GM12878 (cell line): Measurements from ENCODE around the gene GPR176. TPM values are rescaled to one million over a fixed set of nuclear protein-coding genes. Genes with fewer than 3 reads are reported as not detected.

Source experiments
- ATAC-seq: fragments of 200-7000 bp; cut with Tn5 transposase; 3 replicates; pipeline ENCODE4 v1.9.1; 2020; ENCODE audit warnings: mild to moderate bottlenecking, moderate library complexity
- BruUV-seq: library from RNA; stranded (reverse); fragments of 400-500 nt; replicated peaks from 2 replicates; lab custom pipeline; 2021; lab: Mats Ljungman, UMichigan
- CTCF ChIA-PET: fragments of 300-600 bp; sonication (Branson Sonifier 250); formaldehyde crosslinking; extraction: SDS; loops from one replicate; lab custom pipeline; 2021; ENCODE audit warnings: inconsistent platforms; lab: Yijun Ruan, JAX
- POLR2A ChIA-PET: fragments of 350-600 bp; formaldehyde crosslinking; extraction: SDS; loops from one replicate; lab custom pipeline; 2021; ENCODE audit warnings: inconsistent platforms; lab: Charles Lee
- RAD21 ChIA-PET: fragments of 300-600 bp; sonication (Branson Sonifier 250); formaldehyde crosslinking; loops from one replicate; lab custom pipeline; 2023; ENCODE audit warnings: antibody characterized with exemption; ENCODE audit not compliant: unreplicated experiment; lab: Charles Lee
- SMC1A ChIA-PET: fragments of 300-600 bp; sonication (Branson Sonifier 250); formaldehyde crosslinking; loops from one replicate; lab custom pipeline; 2023; ENCODE audit not compliant: unreplicated experiment, uncharacterized antibody; lab: Charles Lee
- DNase-seq: peaks from one replicate; pipeline ENCODE4 v3.0.0-alpha.2; 2011; ENCODE audit warnings: low read depth, low spot score
- FAIRE-seq: peaks from 3 replicates; lab custom pipeline; 2011; peaks lifted over from hg19 to GRCh38; lab: Jason Lieb, UNC
- H2AFZ ChIP-seq: 2 replicates; pipeline ENCODE4 v1.6.0; 2011; ENCODE audit warnings: low read depth, low read length, control low read depth; ENCODE audit not compliant: control insufficient read depth
- H3K27ac ChIP-seq: 2 replicates; pipeline ENCODE4 v1.5.1; 2011; ENCODE audit warnings: control low read depth; ENCODE audit not compliant: control insufficient read depth, insufficient read depth
- H3K27me3 ChIP-seq, 2 experiments: replicated peaks in 1 of 2; 2 replicates each; pipeline versions ENCODE4 v1.6.0 to v1.6.1; 2011; ENCODE audit warnings: low read length in 1 of 2; ENCODE audit not compliant: control insufficient read depth in 2 of 2, insufficient read depth in 2 of 2
- H3K36me3 ChIP-seq, 2 experiments: 2 replicates each; pipeline ENCODE4 v1.5.1; 2011; ENCODE audit warnings: low read length in 1 of 2; ENCODE audit not compliant: control insufficient read depth in 2 of 2, insufficient read depth in 2 of 2
- H3K4me1 ChIP-seq: 2 replicates; pipeline ENCODE4 v1.6.1; 2011; ENCODE audit warnings: mild to moderate bottlenecking, low read length, moderate library complexity, mixed read lengths; ENCODE audit not compliant: control insufficient read depth, insufficient read depth
- H3K4me2 ChIP-seq: 2 replicates; pipeline ENCODE4 v1.6.0; 2011; ENCODE audit warnings: control low read depth; ENCODE audit not compliant: control insufficient read depth, insufficient read depth
- H3K4me3 ChIP-seq: fragments of 200-600 bp; sonication (generic); 2 replicates; pipeline ENCODE4 v1.5.1; 2016
- H3K79me2 ChIP-seq: 2 replicates; pipeline ENCODE4 v1.6.0; 2011; ENCODE audit warnings: low read length; ENCODE audit not compliant: control insufficient read depth, insufficient read depth
- H3K9ac ChIP-seq: 2 replicates; pipeline ENCODE4 v1.8.0; 2011; ENCODE audit warnings: low read length, control low read depth, mixed read lengths; ENCODE audit not compliant: control insufficient read depth, insufficient read depth
- H3K9me3 ChIP-seq: replicated peaks from 3 replicates; pipeline ENCODE4 v1.5.1; 2011; ENCODE audit warnings: mild to moderate bottlenecking, low read length; ENCODE audit not compliant: control insufficient read depth, insufficient read depth
- H4K20me1 ChIP-seq: 2 replicates; pipeline ENCODE4 v1.6.0; 2011; ENCODE audit not compliant: control insufficient read depth, insufficient read depth
- ATF3 ChIP-seq: IDR thresholded peaks from 2 replicates; pipeline ENCODE4 v1.6.1; 2011; ENCODE audit warnings: low read depth, mild to moderate bottlenecking, low read length, moderate library complexity, borderline replicate concordance; ENCODE audit errors: extremely low read depth
- ATF7 ChIP-seq: fragments of 450-650 bp; IDR thresholded peaks from 2 replicates; pipeline ENCODE4 v1.6.1; 2016; ENCODE audit warnings: low read depth, mild to moderate bottlenecking
- CHD2 ChIP-seq: IDR thresholded peaks from 2 replicates; pipeline ENCODE4 v1.6.1; 2011; ENCODE audit warnings: low read depth, low read length, improper control_type of control experiment, borderline replicate concordance
- HDAC2 ChIP-seq: fragments of 200-600 bp; sonication (generic); IDR thresholded peaks from 2 replicates; pipeline ENCODE4 v1.6.1; 2017
- MEF2B ChIP-seq: fragments of 450-650 bp; IDR thresholded peaks from 2 replicates; pipeline ENCODE4 v1.6.1; 2018; ENCODE audit warnings: mild to moderate bottlenecking, moderate library complexity; ENCODE audit not compliant: partially characterized antibody, poor library complexity, severe bottlenecking
- PAX8 ChIP-seq: fragments of 450-650 bp; IDR thresholded peaks from 2 replicates; pipeline ENCODE4 v1.6.1; 2017; ENCODE audit warnings: mild to moderate bottlenecking, moderate library complexity
- RAD21 ChIP-seq: IDR thresholded peaks from 2 replicates; pipeline ENCODE4 v1.6.1; 2011; ENCODE audit warnings: mild to moderate bottlenecking, low read depth, low read length, moderate library complexity; ENCODE audit not compliant: insufficient read depth
- SMC3 ChIP-seq: IDR thresholded peaks from 2 replicates; pipeline ENCODE4 v1.6.1; 2011; ENCODE audit warnings: low read length, improper control_type of control experiment, borderline replicate concordance
- STAT1 ChIP-seq: fragments of 450-650 bp; conservative IDR thresholded peaks from 2 replicates; pipeline ENCODE4 v1.6.1; 2014; ENCODE audit warnings: antibody characterized with exemption, mild to moderate bottlenecking
- SUZ12 ChIP-seq: fragments of 200-600 bp; sonication (generic); IDR thresholded peaks from one replicate; pipeline ENCODE4 v1.6.1; 2018; ENCODE audit warnings: antibody characterized with exemption, mild to moderate bottlenecking; ENCODE audit not compliant: unreplicated experiment
- YBX1 ChIP-seq: fragments of 450-650 bp; IDR thresholded peaks from 2 replicates; pipeline ENCODE4 v1.6.1; 2016; ENCODE audit warnings: antibody characterized with exemption
- WGBS: methylation state at CpG from one replicate; pipeline ENCODE4 v1.1.6; 2016; ENCODE audit warnings: low lambda C conversion rate; ENCODE audit not compliant: insufficient replicate concordance, insufficient coverage; ENCODE audit errors: missing lambda C conversion rate; 5-methylcytosine and 5-hydroxymethylcytosine counted together
- in situ Hi-C: fragments of 300-500 bp; cut with MboI; formaldehyde crosslinking; loops from 9 replicates; pipeline ENCODE4 v1.14.3; 2018; ENCODE audit warnings: mixed read lengths
- intact Hi-C: fragments of 100-400 bp; cut with micrococcal nuclease; formaldehyde crosslinking; loops from one replicate; pipeline ENCODE4 v1.14.2; 2022; ENCODE audit not compliant: unreplicated experiment
- polyA plus RNA-seq, 11 experiments: library from polyadenylated mRNA; depleted of rRNA in 4 of 11; unstranded in 6 of 11; stranded (reverse) in 5 of 11; fragments of >200 nt; fragmentation: Nextera tagmentation in 4 of 11; fragmentation: Illumina TruSeq in 1 of 11; extraction: Ambion mirVana in 4 of 11; extraction: Trizol in 1 of 11; gene quantifications; 1 replicate in 1 of 11; 2 replicates in 10 of 11; pipeline versions ENCODE4 v1.2.1 to v1.2.3, GENCODE V29; 2011 to 2016; ENCODE audit warnings: inconsistent platforms in 2 of 11, missing spikeins in 2 of 11, low read depth in 1 of 11
- total RNA-seq, 4 experiments: library from RNA; depleted of rRNA in 3 of 4; stranded (reverse); fragments of >200 nt in 3 of 4; fragmentation: Illumina TruSeq in 1 of 4; extraction: Trizol in 1 of 4; gene quantifications; 2 replicates each; pipeline versions ENCODE4 v1.2.1 to v1.2.3, GENCODE V29; 2013 to 2021
- TF ChIP-seq, protein P1 (sequence below), 3 experiments: IDR thresholded peaks in 2 of 3; conservative IDR thresholded peaks in 1 of 3; 2 replicates each; pipeline ENCODE4 v1.5.1; 2011; ENCODE audit warnings: low read depth in 3 of 3, low read length in 3 of 3, mild to moderate bottlenecking in 3 of 3, control low read depth in 2 of 3, moderate library complexity in 2 of 3, inconsistent platforms in 1 of 3, mixed read lengths in 1 of 3; ENCODE audit not compliant: control insufficient read depth in 2 of 3, insufficient read depth in 1 of 3; ENCODE audit errors: extremely low read depth in 1 of 3

GPR176 gene
- total and polyA plus RNA-seq, 10 of the 15 experiments (the other 5 are each of a cell fraction or from before 2014, with no cell fraction given) = 0.02 to 0.33 (median 0.16) TPM; not detected in 4

DNA sequence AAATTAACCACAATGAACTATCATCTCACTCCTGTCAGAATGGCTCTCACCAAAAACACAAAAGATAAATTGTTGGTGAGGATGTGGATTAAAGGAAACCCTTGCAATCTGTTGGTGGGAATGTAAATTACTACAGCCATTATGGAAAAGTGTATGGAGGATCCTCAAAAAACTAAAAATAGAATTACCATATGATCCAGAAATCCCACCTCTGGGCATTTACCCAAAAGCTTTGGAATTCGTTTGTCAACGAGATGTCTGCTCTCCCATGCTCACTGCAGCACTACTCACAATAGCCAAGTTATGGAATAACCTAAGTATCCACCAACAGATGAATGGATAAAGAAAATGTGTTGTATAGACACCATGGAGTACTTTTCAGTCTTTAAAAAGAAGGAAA lies 159.1 kb downstream of the GPR176 start (continued):
- TF ChIP-seq PAX8 (no peak), CHD2 (no peak), STAT1 (no peak), ATF3 (no peak), YBX1 (no peak)

GRCh38 chr15:39756806-39757522 lies 163.1 kb downstream of the GPR176 start:
- H4K20me1 ChIP-seq = no peaks in the 10 kb centered on the region
- DNase-seq (no peak), FAIRE-seq (no peak), ATAC-seq (peak; percentile 50; the same call in 1 of the 3 replicates)
- H3K9me3 ChIP-seq = no peaks in the 10 kb centered on the region
- no peak overlapping the region for H3K27ac ChIP-seq
- intact Hi-C loops = loop anchor here (1.0 to 10.0 kb wide), 5 partner anchors 71 to 1052 kb away; no protein-coding TSS in a partner anchor
- ChIA-PET RAD21 (interaction anchor here (0.8 to 4.5 kb wide), 49 partner anchors 9 to 1317 kb away, joined by 3 to 137 read pairs (median 5); partner anchors contain the start of genes FSIP1 and THBS1), CTCF (interaction anchor here (0.5 to 11.4 kb wide), 70 partner anchors 9 to 1055 kb away, joined by 3 to 400 read pairs (median 6); partner anchors contain the start of genes FSIP1 and THBS1), SMC1A (interaction anchor here (0.6 to 8.5 kb wide), 58 partner anchors 9 to 1057 kb away, joined by 3 to 220 read pairs (median 5); partner anchors contain the start of genes FSIP1 and THBS1)
- no peaks in the 10 kb centered on the region for H3K27me3 ChIP-seq
- no peak overlapping the region for H3K9ac ChIP-seq
- 26% methylated on average over 2 of the region's 2 CpGs for WGBS
- in situ Hi-C loops = no loop called here
- H3K4me3 ChIP-seq = no peak overlapping the region
- H3K4me1 ChIP-seq = no peaks in the 10 kb centered on the region
- TF ChIP-seq SMC3 (peak; percentile 82; the same call in 1 of the 2 replicates), RAD21 (peak; percentile 76), STAT1 (no peak), MEF2B (no peak), ATF7 (no peak), SUZ12 (no peak), HDAC2 (no peak)
- TF ChIP-seq, protein P1, sequence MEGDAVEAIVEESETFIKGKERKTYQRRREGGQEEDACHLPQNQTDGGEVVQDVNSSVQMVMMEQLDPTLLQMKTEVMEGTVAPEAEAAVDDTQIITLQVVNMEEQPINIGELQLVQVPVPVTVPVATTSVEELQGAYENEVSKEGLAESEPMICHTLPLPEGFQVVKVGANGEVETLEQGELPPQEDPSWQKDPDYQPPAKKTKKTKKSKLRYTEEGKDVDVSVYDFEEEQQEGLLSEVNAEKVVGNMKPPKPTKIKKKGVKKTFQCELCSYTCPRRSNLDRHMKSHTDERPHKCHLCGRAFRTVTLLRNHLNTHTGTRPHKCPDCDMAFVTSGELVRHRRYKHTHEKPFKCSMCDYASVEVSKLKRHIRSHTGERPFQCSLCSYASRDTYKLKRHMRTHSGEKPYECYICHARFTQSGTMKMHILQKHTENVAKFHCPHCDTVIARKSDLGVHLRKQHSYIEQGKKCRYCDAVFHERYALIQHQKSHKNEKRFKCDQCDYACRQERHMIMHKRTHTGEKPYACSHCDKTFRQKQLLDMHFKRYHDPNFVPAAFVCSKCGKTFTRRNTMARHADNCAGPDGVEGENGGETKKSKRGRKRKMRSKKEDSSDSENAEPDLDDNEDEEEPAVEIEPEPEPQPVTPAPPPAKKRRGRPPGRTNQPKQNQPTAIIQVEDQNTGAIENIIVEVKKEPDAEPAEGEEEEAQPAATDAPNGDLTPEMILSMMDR (IDR thresholded peaks at IDR 0.05 in 2 of 3, conservative IDR thresholded peaks at IDR 0.05 in 1 of 3; ENCODE audit: control insufficient read depth in 2 of 3, extremely low read depth in 1 of 3, insufficient read depth in 1 of 3, low read depth in 3 of 3, low read length in 3 of 3) = peak; percentile 51 to 67 (median 57)
- TF ChIP-seq, all 136 proteins: peak for 3
- POLR2A ChIA-PET = interaction anchor here (0.6 to 1.0 kb wide), 2 partner anchors 64 to 121 kb away, joined by 4 to 5 read pairs; no protein-coding TSS in a partner anchor
- no TSS peak for BruUV-seq
- no peak overlapping the region for H2AFZ ChIP-seq
- H3K4me2 ChIP-seq = no peak overlapping the region
- no peaks in the 10 kb centered on the region for H3K79me2 ChIP-seq
- no peaks in the 10 kb centered on the region for H3K36me3 ChIP-seq
